NCI-H510A treated with DMSO at 0.1 percent for 48 hours (cell line): Measurements from ENCODE around the gene IAPP.
"Not testable (repeated sequence)": the region's sequence is repeated elsewhere in the genome, so short reads cannot be mapped to it uniquely, and the experiment has no call there.

ENCODE experiments used
- DNase-seq: peaks from one replicate; lab custom pipeline; 2025; lab: John Stamatoyannopoulos, UW

IAPP gene

DNA sequence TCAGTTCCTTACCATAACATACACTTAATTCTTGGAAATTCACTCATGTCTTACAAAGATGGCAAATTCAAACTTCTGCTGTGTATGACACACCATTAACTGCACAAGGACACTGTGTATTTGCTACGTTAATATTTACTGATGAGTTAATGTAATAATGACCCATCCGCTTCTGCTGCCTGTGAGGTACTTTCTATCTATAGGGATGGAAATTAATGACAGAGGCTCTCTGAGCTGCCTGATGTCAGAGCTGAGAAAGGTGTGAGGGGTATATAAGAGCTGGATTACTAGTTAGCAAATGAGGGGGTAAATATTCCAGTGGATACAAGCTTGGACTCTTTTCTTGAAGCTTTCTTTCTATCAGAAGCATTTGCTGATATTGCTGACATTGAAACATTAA, at the start of gene IAPP:
Gene IAPP (plus strand): TSS at position 301 of the 400 bp plus-strand sequence. CDS start 450 bp downstream, outside the sequence.
- no peak for DNase-seq

DNA sequence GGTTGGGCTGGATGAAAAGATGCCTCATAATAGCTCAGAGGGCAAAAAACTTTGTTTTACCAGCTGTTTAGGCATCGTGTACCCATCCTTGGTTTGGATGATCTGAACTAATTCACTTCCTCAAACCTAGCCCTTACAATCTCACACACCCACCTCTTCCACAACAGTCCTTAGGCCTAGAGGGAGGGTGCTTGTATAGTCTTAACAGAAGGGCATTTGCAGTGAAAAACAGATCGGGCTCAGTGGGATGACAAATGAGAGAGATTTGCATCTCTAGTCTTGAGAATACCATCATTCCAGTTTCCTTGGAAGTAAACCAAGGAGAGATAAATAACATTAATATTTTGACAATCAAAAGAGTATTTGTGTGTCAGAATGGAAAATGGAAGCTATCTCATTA, 49.0 kb upstream of the IAPP start:
- no peak for DNase-seq

DNA sequence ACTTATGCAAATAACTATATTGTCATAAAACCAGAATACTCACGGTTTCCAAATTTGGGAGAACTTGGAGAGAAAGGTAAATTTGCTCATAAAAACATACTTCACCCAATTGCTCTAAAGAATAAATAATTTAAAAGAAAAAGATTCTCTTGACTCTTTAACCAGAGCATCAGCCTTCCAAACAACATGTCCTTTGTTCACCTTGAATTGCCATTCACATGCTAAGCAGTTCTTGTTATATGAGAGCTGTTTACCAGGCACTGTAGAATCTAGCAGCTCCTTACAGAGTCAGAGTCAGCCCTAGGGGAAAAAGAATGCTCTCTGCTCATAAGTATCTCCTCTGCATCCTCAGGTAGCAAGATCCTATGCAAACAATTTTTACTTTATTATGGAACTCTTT, 48.2 kb upstream of the IAPP start:
- DNase-seq = no peak

DNA sequence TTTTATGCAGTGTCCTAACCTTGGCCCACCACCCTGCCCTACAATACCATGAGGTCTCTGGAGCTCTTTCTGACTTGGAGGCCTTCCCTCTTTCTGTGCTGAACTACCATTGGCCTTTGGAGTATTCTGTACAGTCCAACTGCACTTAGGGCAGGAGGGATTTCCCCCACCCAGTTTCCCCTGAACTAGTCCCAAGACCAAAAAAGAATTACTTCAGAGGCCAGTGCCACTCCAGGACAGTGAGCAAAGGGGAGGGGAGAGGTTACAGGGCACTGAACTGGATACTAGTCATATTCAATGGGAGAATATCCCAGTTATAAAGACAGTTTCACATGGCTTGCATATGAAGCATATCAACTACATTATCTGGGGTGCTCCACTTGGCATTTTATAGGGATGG, 44.1 kb upstream of the IAPP start:
- DNase-seq = no peak

DNA sequence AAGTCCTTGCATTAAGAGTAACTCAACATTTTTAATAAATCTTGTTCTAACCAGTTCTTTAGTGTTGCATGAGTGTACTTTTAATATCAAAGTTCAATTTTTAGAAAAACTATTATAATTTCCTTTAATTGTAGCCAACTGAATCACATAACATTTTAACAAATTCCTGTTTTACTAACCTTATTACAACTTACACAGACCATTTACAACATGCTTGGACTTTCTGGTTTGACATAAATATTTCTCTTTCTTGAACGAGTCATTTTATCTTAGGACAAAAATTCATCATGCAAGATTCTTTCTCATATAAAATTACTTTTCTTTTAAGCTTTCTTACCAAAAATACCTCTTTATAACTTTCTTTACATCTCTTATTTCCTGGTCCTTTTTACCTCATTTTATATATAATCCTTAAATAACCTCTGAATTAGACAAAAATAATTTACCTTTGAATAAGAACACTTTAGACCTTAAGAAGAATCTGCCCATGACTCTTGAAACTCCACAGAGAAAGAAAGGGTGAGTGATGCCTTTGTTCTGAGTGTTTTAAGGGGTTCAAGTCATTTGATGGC, 41.9 kb upstream of the IAPP start:
- DNase-seq = peak; percentile 16

DNA sequence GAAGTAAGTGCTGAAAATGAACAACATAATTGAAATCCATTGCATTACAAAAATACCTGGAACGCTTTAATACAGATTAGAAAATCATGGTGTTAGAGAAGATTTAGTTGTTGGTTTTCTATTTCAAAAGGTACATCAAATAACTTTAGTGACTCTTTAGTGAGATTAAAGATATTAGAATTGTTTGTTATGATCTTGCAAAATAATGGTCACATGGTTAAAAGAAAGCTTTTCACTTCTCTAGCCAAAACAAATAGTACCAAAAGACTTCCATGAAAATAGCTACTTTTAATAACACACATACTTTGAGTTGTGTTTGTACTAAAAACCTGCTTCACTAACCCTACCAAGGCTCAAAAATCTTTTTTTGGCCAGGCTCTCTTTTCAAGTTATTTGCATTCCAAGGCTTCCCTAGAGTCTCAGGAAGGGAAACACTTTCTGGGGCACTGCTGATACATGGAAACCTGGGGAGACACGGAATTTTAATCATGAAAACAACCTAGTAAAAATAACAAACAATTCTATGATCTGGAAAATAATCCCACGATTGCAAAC, 37.9 kb upstream of the IAPP start, which contains the start of gene SLCO1A2:
Gene SLCO1A2 (minus strand): TSS at position 147 of the 555 bp plus-strand sequence. CDS start 270 bp downstream, outside the sequence.
- no peak for DNase-seq

DNA sequence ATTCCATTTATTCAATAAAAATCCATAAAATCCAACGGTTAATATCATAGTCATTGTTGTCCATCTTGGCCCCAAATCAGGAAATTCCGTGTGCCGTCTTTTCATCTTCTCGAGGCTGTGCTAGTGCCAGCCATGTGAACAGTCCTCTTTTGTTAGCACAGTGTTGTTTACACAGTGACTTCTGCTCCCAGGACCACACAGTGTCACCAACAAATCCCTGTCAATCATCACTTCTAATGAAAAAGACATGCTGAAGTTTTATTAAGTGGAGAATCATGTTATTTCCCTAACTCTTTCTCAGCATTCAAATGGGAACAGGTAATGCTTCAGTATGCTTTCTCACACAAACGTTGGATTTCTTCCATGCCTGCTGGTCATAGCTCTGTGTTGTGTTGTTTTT, 36.0 kb upstream of the IAPP start:
- DNase-seq = no peak

DNA sequence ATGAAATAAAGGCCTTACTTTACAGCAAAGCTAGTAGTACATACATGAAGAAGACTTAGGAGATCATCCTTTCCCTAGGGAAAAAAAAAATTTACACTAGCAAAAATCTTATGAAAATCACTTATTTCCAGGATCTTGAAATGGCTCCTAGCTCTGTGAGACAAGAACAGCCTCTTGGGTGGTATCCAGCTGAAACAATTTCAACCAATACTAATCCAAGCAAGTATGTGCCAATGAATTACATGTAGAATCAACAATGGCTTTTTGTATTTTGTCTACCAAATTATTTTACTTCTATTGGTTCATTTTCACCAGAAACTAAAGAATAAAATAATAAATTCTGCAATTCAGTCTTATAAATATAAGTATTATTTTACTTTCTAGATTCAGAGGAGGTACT, 35.2 kb upstream of the IAPP start:
- DNase-seq = no peak

DNA sequence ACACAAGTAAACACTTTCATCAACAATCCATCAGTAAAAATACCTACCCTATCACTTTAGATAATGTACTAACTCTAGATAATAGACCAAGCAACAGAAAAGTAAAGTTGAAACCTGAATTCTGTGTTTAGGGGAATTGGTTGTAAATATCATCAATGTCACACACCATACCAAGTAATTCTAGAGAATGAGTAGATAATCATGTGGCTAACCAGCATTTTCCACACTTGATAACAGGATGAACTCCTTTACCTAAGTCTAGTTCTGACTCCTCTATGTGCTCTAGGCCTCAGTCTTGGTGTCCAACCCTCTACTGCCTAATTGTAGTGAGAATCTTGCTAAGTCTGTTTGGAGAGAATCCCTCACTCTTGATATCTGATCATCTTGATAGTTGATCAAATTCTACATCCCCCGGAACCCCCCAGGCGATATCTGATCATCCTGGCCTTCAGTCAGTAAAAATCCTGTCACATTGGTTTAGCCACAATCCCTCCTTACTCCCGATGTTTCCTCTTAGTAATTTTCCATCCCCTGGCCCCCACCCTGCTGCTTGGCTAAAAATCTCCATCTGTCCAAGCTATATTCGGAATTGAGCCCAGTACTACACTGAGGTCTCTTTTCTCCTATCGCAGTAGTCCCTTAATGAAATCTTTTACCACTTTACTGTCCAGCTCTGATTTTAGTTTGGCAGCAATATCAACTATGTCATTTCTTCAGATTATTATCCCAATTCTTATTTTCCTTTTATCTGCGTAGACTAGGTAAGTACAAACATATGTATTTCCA, 34.5 kb upstream of the IAPP start:
- no peak for DNase-seq

DNA sequence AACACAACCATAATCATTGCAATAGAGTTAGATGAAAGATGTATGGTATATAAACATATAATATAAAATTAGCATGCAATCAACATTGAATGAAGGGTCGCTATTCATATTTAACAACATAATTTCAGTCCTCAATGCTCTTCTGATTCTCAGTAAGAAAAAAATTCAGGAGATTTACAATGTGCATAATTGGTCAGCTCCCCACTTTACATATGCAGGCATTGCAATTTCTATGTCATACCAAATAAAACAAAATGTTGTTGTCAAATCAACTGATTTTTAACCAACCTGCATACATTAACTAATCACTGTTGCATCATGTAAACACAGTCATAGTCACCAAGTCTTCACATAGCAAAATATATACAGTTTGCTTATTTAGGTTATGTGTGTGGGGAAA, 32.8 kb upstream of the IAPP start:
- no peak for DNase-seq

DNA sequence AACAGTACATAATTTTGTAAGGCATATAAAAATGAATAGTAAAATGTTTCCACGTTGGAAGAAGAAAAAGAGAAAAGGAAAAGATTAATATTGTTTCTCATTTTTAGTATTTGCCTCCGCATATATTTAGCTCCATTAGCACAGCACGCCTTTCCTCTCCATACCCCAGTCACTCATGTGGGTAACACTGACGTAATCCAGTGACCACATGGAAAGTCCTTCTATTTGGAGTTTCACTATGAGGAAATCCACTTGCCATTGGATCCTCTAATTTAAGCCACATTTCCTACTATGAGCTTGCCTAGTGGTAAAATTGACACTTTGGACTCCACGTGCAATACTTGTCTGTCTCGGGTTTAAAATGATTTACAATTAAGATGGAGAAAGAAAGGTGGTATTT, 32.3 kb upstream of the IAPP start:
- DNase-seq = no peak

DNA sequence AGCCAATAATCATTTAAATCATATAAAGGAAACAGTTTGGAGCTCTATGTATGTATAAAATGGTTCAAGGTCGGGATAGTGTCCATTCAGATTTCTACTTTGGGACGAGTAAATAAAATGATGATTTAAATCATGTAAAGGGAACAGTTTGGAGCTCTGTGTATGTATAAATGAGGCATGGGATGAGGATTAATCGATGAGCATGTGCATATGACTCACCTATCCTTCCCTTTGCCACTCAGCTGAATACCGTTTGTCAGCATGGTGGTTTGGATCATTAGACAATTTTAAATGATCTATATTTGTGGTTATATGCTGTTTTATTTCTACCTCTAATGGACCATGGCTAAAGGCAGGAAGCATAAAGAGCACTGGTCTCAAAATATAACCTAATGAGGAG, 30.9 kb upstream of the IAPP start:
- no peak for DNase-seq

DNA sequence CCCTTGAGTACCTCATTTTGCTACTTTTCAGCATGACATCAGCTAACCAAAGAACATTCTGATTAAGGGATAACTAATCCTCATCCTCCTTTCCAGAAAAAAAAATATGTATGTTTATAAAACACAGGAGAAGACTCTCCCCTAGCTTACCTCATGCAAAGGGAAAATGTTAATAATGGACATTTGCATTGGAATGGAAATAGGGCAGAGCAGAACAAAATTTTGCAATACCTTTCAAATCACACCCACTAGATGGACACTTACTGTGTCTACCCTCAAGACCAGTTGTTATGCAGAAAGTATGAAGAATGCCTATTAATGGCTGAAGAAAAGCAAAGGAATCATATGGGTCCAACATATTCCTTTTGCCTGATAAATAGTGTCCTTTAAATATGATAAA, 29.1 kb upstream of the IAPP start:
- no peak for DNase-seq

DNA sequence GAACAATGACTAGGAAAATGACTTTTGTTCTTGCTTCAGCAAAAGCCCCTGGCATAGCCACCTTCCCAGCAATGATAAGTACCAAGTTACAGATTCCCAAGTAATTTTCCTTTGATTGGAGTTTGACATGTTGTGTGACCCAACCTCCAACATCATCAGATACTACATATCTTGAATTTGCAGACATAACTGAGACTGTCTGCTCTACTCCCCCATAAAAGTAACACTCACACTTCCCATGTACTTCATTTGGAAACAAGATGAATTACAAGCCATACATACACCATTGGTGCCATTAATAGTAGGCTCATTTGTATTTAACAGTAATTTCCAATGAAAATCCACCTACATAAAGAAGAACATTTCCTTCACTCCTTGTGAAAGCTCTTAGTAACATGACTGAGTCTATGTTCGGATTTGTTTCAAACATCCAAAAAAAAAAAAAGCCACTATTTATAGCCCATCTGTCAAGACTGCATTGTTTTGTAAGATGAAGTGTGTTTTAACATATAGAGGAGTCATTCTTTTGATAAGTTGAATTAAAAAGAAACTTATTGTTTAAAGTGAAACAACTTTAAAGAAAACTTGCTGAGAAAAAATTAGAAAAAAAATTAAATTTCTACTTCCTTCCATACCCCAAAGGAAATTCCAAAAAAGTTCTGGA, 26.0 kb upstream of the IAPP start:
- DNase-seq = no peak

DNA sequence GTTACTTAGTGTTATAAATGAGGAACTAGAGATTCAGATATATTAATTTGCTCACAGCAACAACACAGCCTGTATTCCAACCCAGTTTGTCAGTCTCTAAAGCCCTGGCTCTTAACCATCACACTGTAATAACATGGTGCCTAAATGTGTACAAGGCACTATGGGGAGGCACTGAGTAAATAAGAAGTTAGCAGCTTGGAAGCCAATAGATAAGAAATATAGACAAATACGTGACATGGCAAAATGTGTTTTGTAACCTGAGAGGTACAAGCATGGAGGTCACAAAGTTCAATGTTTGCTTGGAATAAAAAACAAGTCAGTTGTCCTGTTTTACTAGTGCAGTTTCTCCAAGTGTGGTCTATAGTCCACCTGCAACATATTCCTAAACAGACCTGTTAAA, 21.7 kb upstream of the IAPP start:
- peak; percentile 24 for DNase-seq

DNA sequence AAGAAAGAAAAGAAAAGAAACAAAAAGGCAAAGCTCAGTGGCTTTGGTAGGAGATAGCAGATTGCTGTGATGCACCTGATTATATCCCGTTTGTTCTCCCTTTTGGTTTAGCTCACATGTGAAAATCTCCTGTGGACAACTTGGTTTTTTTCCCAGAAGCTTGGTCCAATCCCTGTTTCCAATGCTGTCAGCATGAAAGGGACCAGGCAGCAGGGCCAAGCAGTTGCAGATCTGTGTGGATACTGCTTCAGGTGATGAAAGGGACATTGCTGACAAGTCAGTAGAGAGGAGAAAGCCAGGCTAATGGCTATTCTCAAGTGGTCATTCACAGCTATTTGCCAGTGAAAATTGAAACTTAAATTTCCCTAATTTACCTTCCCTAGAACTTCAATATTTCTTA, 19.2 kb upstream of the IAPP start:
- DNase-seq = no peak

DNA sequence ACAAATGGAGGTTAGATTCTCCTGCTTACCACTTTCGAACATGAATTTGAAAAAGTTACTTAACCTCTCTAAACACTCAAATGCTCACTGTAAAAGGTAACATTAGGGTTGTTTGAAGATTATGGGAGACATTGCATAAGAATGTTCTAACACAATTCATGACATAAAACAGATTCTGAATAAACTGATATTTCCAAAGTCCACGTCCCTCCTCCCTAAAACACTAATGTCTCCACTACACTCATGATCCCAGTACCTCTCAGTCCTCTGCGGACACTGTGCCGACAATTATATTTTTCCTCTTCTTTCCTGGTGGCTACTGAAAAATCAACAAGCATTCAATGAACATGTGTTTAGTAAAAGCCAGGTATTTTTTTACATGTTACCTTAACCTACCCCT, 18.8 kb upstream of the IAPP start:
- DNase-seq = no peak

DNA sequence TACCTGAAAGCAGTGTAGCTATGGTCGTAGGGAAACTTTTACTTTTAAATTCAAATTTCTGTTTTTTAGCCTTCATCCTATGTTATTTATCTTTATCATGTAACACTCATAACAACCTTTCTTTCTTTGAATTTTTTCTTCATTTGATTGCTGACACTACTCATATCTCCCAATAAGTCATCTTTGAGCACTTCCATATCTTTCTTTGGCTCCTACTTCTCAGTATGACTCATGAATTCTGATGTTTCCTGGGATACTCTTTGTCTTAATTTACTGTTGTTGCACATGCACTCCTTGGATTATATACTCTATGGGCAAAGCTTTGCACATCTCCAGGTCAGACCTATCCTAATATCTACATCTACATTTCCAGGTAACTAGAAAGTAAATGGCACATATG, 18.1 kb upstream of the IAPP start:
- no peak for DNase-seq

DNA sequence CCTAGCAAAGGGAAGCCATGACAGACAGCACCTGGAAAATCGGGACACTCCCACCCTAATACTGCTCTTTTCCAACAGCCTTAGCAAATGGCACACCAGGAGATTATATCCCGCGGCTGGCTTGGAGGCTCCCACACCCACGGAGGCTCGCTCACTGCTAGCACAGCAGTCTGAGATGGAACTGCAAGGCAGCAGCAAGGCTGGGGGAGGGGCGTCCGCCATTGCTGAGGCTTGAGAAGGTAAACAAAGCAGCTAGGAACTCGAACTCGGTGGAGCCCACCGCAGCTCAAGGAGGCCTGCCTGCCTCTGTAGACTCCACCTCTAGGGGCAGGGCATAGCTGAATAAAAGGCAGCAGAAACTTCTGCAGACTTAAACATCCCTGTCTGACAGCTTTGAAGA, 12.1 kb upstream of the IAPP start:
- DNase-seq = not testable (repeated sequence)

DNA sequence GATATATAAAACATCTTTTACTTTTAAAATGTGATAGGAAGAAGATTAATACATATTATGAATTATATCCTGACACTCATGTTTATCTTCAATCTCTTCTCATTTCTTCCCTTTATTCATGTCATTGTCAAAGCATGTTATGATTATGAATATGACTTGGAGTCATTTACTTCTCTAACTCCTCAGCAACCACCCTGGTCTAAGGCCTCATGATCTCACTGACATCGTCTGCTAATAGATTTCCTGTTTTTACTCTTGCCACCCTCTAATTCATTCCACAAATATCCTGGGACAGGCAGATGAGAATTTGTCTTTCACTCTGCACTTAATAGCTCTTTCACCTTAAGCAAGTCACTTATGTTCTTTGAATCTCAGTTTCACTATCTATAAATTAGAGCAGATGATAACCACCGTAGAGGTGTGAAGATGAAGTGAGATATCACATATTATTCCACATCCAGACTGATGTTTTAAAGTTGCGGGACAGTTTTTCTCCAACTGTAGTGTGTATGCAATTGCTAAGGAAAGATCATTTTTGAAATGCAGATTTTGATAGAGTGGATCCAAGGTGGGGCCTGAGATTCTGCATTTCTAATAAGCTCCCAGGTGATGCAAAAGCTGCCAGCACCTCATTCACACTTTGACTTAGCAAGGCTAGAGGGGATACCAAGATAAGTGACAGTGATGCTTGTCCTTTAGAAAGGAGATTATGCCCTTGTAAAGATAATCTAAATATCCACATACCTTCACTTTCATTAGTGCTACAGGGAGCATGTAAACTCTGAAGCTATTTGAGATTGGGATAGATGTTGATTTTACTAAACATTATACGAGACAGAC, 3.3 kb upstream of the IAPP start:
- DNase-seq = no peak

DNA sequence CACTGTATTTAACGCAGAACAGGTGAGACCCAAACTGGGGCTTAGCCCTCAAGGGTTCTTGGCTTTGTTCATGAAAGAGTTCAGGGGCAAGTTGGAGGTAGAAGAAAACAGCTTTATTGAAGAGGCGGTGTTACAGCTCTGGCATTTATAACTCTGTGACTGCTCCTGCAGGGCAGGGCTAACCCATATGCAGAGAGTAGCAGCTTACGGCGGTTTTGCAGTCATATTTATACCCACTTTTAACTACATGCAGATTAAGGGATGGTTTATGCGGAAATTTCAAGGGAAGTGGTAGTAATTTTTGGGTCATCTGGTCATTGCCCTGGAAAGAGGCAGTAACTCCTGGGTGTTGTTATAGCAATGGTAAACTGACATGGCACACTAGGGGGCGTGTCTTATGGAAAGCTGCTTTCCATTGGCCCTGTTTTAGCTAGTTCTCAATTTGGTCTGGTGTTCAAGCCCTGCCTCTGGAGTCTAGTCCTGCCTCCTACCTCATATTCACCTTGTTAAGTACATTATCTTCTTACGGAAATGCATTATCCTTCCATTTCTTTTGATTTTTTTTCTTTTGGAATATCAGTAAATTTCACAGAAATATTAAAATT, 1.8 kb upstream of the IAPP start:
- DNase-seq = no peak

DNA sequence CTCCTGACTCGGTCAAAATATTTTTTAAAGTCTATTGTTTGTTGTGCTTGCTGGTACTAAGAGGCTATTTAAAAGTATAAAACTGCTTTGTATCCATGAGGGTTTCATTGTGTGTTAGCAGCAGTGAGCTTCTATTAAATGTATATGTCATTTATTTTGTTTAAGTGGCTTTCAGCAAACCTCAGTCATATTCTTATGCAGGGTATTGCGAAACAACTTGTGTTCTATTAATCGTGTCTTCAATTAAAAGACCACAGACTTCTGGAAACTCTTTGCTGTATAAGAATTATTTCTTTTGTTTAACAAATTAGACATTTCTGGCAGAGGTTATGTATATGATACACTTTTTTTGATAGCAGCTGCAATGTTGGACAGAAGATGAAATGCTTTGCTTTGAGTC, 6.5 kb downstream of the IAPP start:
- DNase-seq = no peak
